NCI-H2029 treated with DMSO at 0.1 percent for 48 hours (cell line): ENCODE measurements around the gene MYO1B.
A peak's percentile ranks its signal among the peaks of the same experiment; 100 is the strongest.

ENCODE experiments used
- DNase-seq: peaks from one replicate; lab custom pipeline; 2025; lab: John Stamatoyannopoulos, UW

Gene MYO1B

GRCh38 chr2:191245046-191245868 is at the start of gene MYO1B:
Gene MYO1B, plus strand, starts transcription at chr2:191245404. Its CDS starts 31,492 bp downstream, at chr2:191276896.
- peak; percentile 16 for DNase-seq

DNA sequence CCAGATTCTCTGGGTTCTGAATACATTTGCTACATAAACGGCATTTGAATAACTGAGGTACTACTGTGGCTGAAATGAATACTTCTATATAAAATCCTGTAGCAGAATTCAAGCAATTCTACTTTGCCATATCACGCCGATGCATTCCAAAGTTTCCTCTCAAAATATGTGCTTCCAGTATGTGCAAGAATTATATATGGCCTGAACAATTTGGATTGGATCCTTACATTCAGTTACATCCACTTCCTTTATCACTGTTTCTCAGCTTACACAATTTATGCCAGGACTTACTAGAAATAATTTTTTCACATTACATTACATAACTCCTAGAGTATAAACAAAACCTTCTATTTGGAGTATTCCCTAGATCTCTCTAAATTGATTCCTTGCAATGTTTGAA is 48.1 kb upstream of the MYO1B start:
- DNase-seq, result no peak

DNA sequence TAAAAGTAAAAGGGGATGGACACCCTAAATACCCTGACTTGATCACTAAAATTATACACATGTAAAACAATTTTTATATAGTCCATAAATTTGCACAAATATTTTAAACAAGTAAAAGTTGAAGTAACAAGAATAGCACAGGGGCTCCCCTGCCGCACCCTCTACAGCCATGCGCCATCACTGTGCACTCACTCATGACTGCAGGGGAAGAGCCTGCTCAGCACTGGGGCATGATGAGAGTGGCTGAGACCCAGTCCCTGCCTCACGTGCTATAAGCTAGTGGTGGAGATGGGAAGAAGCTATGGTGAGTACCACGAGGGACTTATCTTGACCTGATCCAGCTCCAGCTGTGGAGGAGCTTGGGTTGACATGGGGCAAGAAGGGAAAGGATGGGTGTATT is 46.9 kb upstream of the MYO1B start:
- DNase-seq, result no peak

DNA sequence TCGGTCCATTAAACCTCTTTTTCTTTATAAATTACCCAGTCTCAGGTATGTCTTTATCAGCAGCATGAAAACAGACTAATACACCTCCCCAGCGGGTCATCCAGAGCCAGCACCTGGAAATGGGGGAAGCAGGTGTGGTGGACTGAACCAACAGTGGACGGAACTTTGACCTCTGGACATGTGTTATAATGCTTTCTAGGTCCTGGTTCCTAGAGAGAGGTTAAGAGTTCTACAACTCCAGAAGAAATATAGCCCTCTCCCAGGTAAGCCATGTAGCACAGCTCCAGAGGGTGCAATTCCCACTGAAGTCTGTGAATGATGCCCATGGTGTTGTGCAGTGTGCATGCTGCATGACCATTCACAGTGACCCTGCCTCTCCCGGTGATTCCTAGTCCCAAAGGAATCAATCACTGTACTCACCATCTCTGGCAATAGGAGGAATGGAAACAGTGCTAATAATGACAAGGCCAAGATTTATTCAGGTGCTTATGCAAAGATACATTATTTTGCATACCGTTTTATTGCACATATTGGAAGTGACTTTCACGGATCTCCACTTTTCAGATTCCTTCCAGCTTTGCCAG is 45.2 kb upstream of the MYO1B start:
- DNase-seq, result no peak

GRCh38 chr2:191200910-191201309 is 44.3 kb upstream of the MYO1B start:
- DNase-seq, result no peak

DNA sequence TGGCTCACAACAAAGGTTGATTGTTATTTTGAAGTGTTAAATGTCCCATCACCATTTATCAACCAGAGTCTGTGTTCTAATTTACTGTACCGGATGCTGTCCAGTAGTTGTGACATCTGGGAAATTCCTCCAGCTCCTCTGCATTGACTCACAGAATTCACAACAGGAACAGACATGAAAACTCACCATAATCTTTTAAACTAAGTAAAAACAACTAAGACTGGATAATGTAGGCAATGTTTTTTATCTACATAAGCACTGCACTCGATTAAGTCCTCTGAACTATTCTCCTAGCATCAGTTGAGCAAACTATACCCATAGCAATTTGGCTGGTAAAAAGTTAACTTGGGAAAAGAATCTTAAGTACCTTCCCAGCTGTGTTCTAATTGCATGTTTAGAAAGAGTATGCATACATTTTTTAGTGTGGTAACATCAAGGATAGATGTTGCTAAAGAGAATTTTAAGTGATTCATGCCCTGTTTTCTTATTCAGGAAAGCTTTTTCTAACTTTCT is 42.9 kb upstream of the MYO1B start:
- DNase-seq, result no peak

- DNase-seq, result no peak
Observed at GRCh38 chr2:191202881-191203397, 42.3 kb upstream of the MYO1B start.

DNA sequence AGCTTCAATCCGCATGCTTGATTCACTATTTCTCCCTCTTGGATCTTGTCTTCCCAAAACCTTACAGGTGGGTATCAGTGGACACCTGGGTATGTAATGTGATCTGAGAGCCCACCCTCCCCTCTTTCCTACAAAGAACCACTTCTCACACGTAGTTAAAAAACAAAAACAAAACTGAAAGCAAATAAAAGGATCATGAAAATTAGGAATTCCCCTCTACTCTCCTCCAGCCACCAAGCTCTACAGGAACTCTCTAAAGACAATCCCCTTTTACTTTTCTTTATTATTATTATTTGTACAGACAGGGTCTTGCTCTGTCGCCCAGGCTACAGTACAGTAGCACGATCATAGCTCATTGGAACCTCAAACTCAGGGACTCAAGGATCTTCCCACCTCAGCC is 40.8 kb upstream of the MYO1B start:
- DNase-seq, result no peak

- no peak for DNase-seq
Observed at GRCh38 chr2:191206613-191207471, 38.4 kb upstream of the MYO1B start.

DNA sequence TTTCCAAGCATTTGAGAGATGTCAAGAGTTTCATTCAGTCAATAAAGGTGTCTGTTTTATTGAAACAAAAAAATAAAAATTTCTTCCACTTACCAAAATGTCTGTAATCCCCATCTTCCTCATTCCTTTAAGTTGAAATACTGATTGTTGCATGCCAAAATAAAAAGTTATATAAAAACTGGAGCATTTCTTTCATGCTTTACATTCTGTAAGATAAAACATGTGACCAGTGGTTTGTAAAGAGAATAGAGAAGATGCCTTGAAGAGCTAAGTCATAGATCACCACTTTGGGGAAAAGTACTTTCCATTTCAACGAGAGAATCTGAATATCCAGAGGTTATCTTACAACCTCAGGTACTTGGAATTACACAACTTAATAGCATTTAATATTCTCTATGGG is 35.9 kb upstream of the MYO1B start:
- DNase-seq, result no peak

DNA sequence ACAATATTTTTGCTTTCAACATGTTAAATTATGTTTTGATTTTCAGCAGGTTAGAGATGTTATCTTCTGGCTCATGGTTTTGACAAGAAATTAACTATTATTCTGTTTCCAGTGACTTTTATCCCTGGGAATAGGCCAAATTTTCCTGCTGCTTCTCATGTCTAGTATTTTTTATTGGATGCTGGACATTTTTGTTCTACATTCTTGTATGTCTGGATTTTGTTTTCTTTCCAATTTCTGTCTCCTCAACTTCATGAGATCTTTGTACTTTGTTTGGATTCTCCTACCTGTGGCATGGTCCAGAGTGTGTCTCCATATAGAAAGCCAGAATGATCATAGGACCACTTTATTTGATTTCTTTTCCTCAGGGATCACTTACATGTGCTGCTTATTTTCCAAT is 33.1 kb upstream of the MYO1B start:
- DNase-seq, result no peak

DNA sequence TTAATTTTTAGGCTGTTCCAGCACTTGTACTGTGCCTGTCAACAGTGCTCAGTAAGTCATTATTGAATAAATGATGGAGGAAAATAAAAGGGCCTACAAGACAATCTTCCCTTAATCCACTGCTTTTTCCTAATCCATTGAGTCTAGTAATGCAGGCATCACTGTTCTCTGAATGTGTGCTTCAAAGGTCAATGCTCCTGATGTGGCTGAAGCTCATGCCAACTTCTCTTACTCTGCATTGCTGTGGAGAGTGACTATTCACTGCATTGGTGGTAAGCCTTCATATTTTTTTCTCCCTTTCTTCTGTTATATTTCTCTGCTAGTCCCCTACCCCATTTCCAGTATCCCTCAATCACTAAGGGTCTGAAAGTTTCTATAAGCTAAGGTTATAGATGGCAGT is 31.9 kb upstream of the MYO1B start:
- no peak for DNase-seq

DNA sequence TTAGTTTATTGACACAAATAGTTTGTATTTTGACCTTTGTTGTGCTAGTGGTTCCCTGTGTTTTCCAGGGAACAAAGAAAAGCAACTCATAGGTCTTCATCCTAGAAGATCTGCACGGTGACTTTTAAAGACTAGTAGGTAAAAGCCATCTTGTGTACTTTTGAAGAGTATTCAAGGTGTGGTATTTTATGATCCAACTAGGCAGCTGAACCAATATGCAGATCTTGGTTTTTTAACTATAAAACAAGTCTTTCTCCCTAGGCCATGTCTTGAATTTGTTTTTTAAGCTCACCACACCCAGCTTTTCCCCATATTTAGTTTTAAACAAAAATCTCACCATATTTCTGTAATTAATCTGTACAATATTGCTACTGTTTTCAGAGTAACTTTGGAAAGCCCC is 30.0 kb upstream of the MYO1B start:
- no peak for DNase-seq

DNA sequence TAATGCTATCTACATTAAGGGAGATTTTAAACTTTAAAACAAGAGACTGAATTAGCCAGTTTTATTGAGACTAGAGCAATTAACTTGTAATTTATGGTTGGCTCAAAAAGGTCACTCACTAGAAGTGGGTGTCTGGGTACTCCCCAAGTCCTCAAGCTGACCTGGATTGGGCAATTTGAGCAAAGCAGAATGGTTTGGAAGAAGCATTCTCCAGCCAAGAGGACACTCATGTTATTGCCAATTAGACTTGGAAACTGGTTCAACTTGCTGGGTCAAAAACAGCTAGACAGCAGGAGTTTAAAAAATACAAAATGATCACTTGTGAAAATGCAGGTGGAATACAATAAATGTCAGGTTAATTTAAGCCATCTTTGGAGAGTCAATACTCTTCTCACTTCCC is 29.5 kb upstream of the MYO1B start:
- DNase-seq, result no peak

DNA sequence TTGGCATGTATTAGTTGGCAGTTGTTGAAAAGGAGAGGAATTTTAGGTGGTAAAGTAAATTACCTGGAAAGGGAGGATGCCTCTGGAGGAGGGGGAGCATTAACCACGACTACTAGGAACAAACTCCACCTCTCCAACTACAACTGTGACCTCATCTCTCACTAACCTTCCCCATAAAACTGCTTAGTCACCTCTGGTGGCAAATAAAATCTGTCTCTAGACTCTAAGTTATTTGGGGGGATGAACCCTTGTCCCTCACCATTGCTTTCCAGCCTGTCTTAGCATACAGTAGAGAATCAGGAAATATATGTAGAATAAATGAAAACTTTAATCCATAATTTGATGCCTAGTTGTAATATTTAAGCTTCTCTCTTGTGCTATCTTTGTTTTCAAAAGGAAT is 27.6 kb upstream of the MYO1B start:
- DNase-seq, result no peak

DNA sequence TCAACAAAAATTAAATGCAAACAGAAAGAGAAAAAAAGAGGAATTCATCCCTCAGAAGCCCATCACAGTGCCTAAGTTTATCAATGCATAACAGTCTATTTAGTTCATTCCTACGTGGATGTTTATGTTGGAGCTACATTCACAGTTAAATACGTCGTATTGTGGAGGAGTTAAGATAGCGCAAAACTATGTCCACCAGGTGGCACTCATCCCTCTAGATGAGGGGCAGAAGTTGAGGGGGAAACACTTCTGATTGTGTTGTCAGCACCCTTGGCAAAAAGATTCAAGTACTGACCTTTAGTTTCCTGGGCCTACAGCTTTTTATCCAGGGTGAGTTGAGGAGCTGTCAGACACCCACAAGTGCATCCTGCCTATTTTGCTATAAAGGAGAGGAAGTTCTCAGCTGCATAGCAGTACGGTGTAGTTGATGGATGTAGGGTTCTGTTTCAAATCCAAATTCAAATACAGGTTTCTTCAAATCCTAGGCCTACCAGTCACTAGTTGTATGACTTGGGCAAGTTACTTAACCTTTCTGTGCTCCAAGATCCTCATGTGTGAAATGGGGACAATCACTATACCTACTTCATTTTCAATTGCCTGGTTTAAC is 26.8 kb upstream of the MYO1B start:
- DNase-seq, result peak; percentile 51

DNA sequence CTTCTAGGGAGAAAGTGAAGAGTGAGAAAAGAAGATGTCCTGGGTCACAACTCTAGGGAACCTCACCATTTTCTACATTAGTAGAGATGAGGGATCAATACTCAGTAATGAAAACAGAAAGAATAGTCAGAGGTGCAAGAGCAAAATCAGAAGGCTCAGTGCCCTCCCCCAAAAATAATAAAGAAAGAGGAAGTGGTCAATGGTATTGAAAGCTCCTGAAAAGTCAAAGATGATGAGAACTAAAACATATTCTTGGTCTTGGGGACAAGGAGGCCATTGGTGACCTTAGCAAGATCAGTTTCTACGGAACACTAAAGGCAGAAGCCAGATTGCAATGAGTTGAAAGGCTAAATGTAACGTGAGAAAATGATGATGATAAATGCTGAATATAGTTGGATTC is 24.5 kb upstream of the MYO1B start:
- no peak for DNase-seq

- DNase-seq, result no peak
Observed at GRCh38 chr2:191221666-191222065, 23.5 kb upstream of the MYO1B start.

GRCh38 chr2:191222507-191222906 is 22.7 kb upstream of the MYO1B start:
- no peak for DNase-seq

DNA sequence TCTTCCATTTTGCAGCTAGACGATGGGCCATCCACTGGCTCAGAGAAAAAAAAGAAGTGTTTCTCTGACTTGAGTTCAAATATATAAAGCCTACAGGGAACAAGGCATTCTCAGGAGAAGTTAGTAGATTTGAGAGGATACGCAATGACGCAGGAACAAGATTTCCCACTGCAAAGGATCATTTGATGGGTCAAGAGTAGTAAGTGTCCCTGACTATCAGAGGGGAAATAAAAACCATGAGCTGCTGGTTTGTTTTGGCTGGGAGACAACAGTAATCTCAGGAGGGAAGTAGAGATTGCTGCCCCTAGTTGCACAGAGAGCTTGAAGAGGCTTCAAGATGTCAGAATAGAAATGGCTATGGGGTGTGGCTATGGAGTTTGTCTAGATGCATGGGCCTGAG is 22.3 kb upstream of the MYO1B start:
- no peak for DNase-seq

GRCh38 chr2:191225126-191225525 is 20.1 kb upstream of the MYO1B start:
- no peak for DNase-seq

- no peak for DNase-seq
Observed at GRCh38 chr2:191225690-191226089, 19.5 kb upstream of the MYO1B start.
